MM.1S (cell line): ENCODE data around the gene FAM180A.

Experiments used
- DNase-seq: peaks from one replicate; pipeline ENCODE4 v3.0.0-alpha.2; 2015
- H2AFZ ChIP-seq: fragments of 300-600 bp; sonication (generic); 2 replicates; pipeline ENCODE4 v1.6.0; 2016; ENCODE audit warnings: antibody characterized with exemption, low read length
- H3F3A ChIP-seq: fragments of 300-600 bp; sonication (generic); 2 replicates; pipeline ENCODE4 v1.6.1; 2016; ENCODE audit warnings: mild to moderate bottlenecking, antibody characterized with exemption, low read length, moderate library complexity, mixed read lengths; ENCODE audit not compliant: insufficient read depth
- H3K27ac ChIP-seq: fragments of 300-600 bp; sonication (generic); 2 replicates; pipeline ENCODE4 v1.5.1; 2016; ENCODE audit warnings: mild to moderate bottlenecking, low read length
- H3K27me3 ChIP-seq: fragments of 300-600 bp; sonication (generic); replicated peaks from 2 replicates; pipeline ENCODE4 v1.6.0; 2016; ENCODE audit warnings: low read length; ENCODE audit not compliant: insufficient read depth
- H3K36me3 ChIP-seq: fragments of 300-600 bp; sonication (generic); replicated peaks from 2 replicates; pipeline ENCODE4 v1.6.1; 2016; ENCODE audit warnings: mild to moderate bottlenecking, low read length, mixed read lengths; ENCODE audit not compliant: insufficient read depth
- H3K4me1 ChIP-seq: fragments of 300-600 bp; sonication (generic); 2 replicates; pipeline ENCODE4 v1.6.1; 2016; ENCODE audit warnings: low read length, mixed read lengths
- H3K4me2 ChIP-seq: fragments of 300-600 bp; sonication (generic); 2 replicates; pipeline ENCODE4 v1.6.0; 2016; ENCODE audit warnings: low read depth, low read length
- H3K4me3 ChIP-seq: fragments of 300-600 bp; sonication (generic); 2 replicates; pipeline ENCODE4 v1.5.1; 2016; ENCODE audit warnings: low read length, mixed read lengths
- H3K79me2 ChIP-seq: fragments of 300-600 bp; sonication (generic); 2 replicates; pipeline ENCODE4 v1.6.1; 2016; ENCODE audit warnings: mixed run types, low read length, mixed read lengths
- H3K9ac ChIP-seq: fragments of 300-600 bp; sonication (generic); 2 replicates; pipeline ENCODE4 v1.6.1; 2016; ENCODE audit warnings: low read length, mixed read lengths
- H3K9me2 ChIP-seq: fragments of 300-600 bp; sonication (generic); replicated peaks from 2 replicates; pipeline ENCODE4 v1.6.1; 2016; ENCODE audit warnings: mild to moderate bottlenecking, low read length, mixed read lengths; ENCODE audit not compliant: insufficient read depth
- H3K9me3 ChIP-seq: fragments of 300-600 bp; sonication (generic); replicated peaks from 2 replicates; pipeline ENCODE4 v1.6.1; 2016; ENCODE audit warnings: mild to moderate bottlenecking, low read length, mixed read lengths; ENCODE audit not compliant: insufficient read depth
- H4K20me1 ChIP-seq: fragments of 300-600 bp; sonication (generic); 2 replicates; pipeline ENCODE4 v1.6.1; 2016; ENCODE audit warnings: mild to moderate bottlenecking, low read length, moderate library complexity, mixed read lengths; ENCODE audit not compliant: insufficient read depth
- CTCF ChIP-seq: fragments of 300-600 bp; sonication (generic); IDR thresholded peaks from 2 replicates; pipeline ENCODE4 v1.5.1; 2016; ENCODE audit warnings: antibody characterized with exemption, low read length, mixed read lengths
- EZH2 ChIP-seq: fragments of 300-600 bp; sonication (generic); optimal IDR thresholded peaks from 2 replicates; pipeline ENCODE3; 2017; ENCODE audit warnings: low read depth, mild to moderate bottlenecking, antibody characterized with exemption, low read length, mixed read lengths
- EZH2phosphoT487 ChIP-seq: fragments of 300-600 bp; sonication (generic); IDR thresholded peaks from 2 replicates; pipeline ENCODE4 v1.6.1; 2018; ENCODE audit warnings: antibody characterized with exemption, low read length

The FAM180A gene

GRCh38 chr7:135768467-135768866, 19.9 kb upstream of the FAM180A start:
- no peak for DNase-seq
- H3K4me1 ChIP-seq = no peaks in the 10 kb centered on the region
- H3K9me3 ChIP-seq = no peaks in the 10 kb centered on the region
- no peaks in the 10 kb centered on the region for H3K9me2 ChIP-seq
- H3K79me2 ChIP-seq = no peaks in the 10 kb centered on the region
- H3K36me3 ChIP-seq = no peaks in the 10 kb centered on the region
- no peaks in the 10 kb centered on the region for H3K27me3 ChIP-seq
- no peak overlapping the region for H3K4me3 ChIP-seq
- no peaks in the 10 kb centered on the region for H4K20me1 ChIP-seq
- no peak overlapping the region for H3K27ac ChIP-seq
- TF ChIP-seq EZH2 (no peak), EZH2phosphoT487 (no peak), CTCF (no peak)
- no peak overlapping the region for H3K4me2 ChIP-seq
- H3K9ac ChIP-seq = no peak overlapping the region
- H3F3A ChIP-seq = no peaks in the 10 kb centered on the region
- no peak overlapping the region for H2AFZ ChIP-seq

DNA sequence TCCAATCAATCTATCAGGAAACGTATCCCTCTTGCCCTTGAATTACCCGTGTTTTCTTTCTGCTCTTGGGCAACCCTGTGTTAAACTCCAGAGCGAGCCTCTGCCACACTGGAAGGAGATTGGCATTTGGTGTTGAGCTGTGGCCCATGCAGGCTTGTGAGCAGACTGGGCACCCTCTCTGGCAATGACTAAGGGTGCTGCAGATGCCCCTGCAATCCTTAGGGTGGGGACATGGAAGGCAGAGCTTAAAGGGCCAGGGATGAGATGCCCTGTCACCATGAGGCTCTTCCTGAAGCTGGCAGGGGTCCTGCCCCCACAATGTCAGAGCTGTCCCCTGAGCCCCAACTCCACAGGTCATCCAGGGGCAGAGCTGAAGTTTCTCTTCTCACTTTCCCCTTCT, 19.5 kb upstream of the FAM180A start:
- Histone ChIP-seq H3K9me3 (no peaks in the 10 kb centered on the region), H3K79me2 (no peaks in the 10 kb centered on the region), H3K4me3 (no peak overlapping the region), H3K9me2 (no peaks in the 10 kb centered on the region), H3K27me3 (no peaks in the 10 kb centered on the region), H4K20me1 (no peaks in the 10 kb centered on the region), H2AFZ (no peak overlapping the region), H3K36me3 (no peaks in the 10 kb centered on the region), H3K9ac (no peak overlapping the region), H3K27ac (no peak overlapping the region), H3K4me1 (no peaks in the 10 kb centered on the region), H3F3A (no peaks in the 10 kb centered on the region), H3K4me2 (no peak overlapping the region)
- DNase-seq = no peak
- TF ChIP-seq EZH2phosphoT487 (no peak), EZH2 (no peak), CTCF (no peak)

GRCh38 chr7:135763261-135763660, 14.6 kb upstream of the FAM180A start:
- Histone ChIP-seq H4K20me1 (no peaks in the 10 kb centered on the region), H3K4me2 (no peak overlapping the region), H3K9me2 (no peaks in the 10 kb centered on the region), H2AFZ (no peak overlapping the region), H3K27ac (no peak overlapping the region), H3K9me3 (no peaks in the 10 kb centered on the region), H3K4me3 (no peak overlapping the region), H3K36me3 (no peaks in the 10 kb centered on the region), H3K79me2 (no peaks in the 10 kb centered on the region), H3K9ac (no peak overlapping the region), H3F3A (no peaks in the 10 kb centered on the region), H3K27me3 (no peaks in the 10 kb centered on the region), H3K4me1 (no peaks in the 10 kb centered on the region)
- TF ChIP-seq EZH2 = no peak
- no peak for TF ChIP-seq EZH2phosphoT487
- DNase-seq = no peak

- Histone ChIP-seq H3K27me3 (no peaks in the 10 kb centered on the region), H3K4me3 (no peak overlapping the region), H3K9ac (no peak overlapping the region), H2AFZ (no peak overlapping the region), H3K9me2 (no peaks in the 10 kb centered on the region), H3K9me3 (no peaks in the 10 kb centered on the region), H3K36me3 (no peaks in the 10 kb centered on the region), H3K27ac (no peak overlapping the region), H4K20me1 (no peaks in the 10 kb centered on the region), H3F3A (no peaks in the 10 kb centered on the region), H3K4me2 (no peak overlapping the region), H3K79me2 (no peaks in the 10 kb centered on the region), H3K4me1 (no peaks in the 10 kb centered on the region)
- no peak for DNase-seq
- TF ChIP-seq EZH2phosphoT487 (no peak), CTCF (no peak), EZH2 (no peak)
These were observed 13.3 kb upstream of the FAM180A start for GRCh38 chr7:135761751-135762488.
